Measurements from ENCODE around the gene PCNX2.
A peak's percentile ranks its signal among the peaks of the same experiment; 100 is the strongest.

Gene PCNX2

GRCh38 chr1:233304489-233305102, 9.1 kb upstream of the PCNX2 start:
- peak; percentile 80 for TF ChIP-seq CTCF (IDR thresholded peaks at IDR 0.05; ENCODE audit: low read depth, low read length)
- H3K9me3 ChIP-seq = no peaks in the 10 kb centered on the region
- DNase-seq = no peak

GRCh38 chr1:233300326-233300725, 4.8 kb upstream of the PCNX2 start:
- Histone ChIP-seq H3K9me3 (no peaks in the 10 kb centered on the region), H3K27me3 (no peaks in the 10 kb centered on the region; the same call in 1 of the 2 replicates), H3K4me1 (no peaks in the 10 kb centered on the region), H3K4me3 (ENCODE audit: low read depth, low read length) (no peak overlapping the region), H3K36me3 (no peaks in the 10 kb centered on the region)
- TF ChIP-seq CTCF (IDR thresholded peaks at IDR 0.05; ENCODE audit: low read depth, low read length) = no peak
- no peak for DNase-seq

More at GRCh38 chr1:233304489-233305102, 9.1 kb upstream of the PCNX2 start:
- Histone ChIP-seq H3K4me3 (ENCODE audit: low read depth, low read length) (no peak overlapping the region), H3K27me3 (no peaks in the 10 kb centered on the region), H3K36me3 (no peaks in the 10 kb centered on the region), H3K4me1 (no peaks in the 10 kb centered on the region)

GRCh38 chr1:233299450-233299849, 3.9 kb upstream of the PCNX2 start:
- H3K9me3 ChIP-seq = no peaks in the 10 kb centered on the region
- no peak for DNase-seq
- no peak for TF ChIP-seq CTCF (IDR thresholded peaks at IDR 0.05; ENCODE audit: low read depth, low read length)
- no peaks in the 10 kb centered on the region for H3K36me3 ChIP-seq
- H3K4me1 ChIP-seq = no peaks in the 10 kb centered on the region
- no peaks in the 10 kb centered on the region; the same call in 1 of the 2 replicates for H3K27me3 ChIP-seq
- H3K4me3 ChIP-seq (ENCODE audit: low read depth, low read length) = no peak overlapping the region

GRCh38 chr1:233295975-233296322, 424 bp upstream of the PCNX2 start:
- Histone ChIP-seq H3K4me3 (ENCODE audit: low read depth, low read length) (peak overlapping the region; percentile 84), H3K27me3 (no peaks in the 10 kb centered on the region; the same call in 1 of the 2 replicates), H3K4me1 (no peaks in the 10 kb centered on the region), H3K9me3 (no peaks in the 10 kb centered on the region), H3K36me3 (no peaks in the 10 kb centered on the region)
- no peak for DNase-seq
- no peak for TF ChIP-seq CTCF (IDR thresholded peaks at IDR 0.05; ENCODE audit: low read depth, low read length)

GRCh38 chr1:233294913-233295236, 650 bp downstream of the PCNX2 start:
- DNase-seq = peak; percentile 44
- no peak for TF ChIP-seq CTCF (IDR thresholded peaks at IDR 0.05; ENCODE audit: low read depth, low read length)
- H3K36me3 ChIP-seq = no peaks in the 10 kb centered on the region
- H3K27me3 ChIP-seq = no peaks in the 10 kb centered on the region; the same call in 1 of the 2 replicates
- H3K4me1 ChIP-seq = no peaks in the 10 kb centered on the region
- H3K9me3 ChIP-seq = no peaks in the 10 kb centered on the region
- H3K4me3 ChIP-seq (ENCODE audit: low read depth, low read length) = peak overlapping the region; percentile 84

- Histone ChIP-seq H3K36me3 (no peaks in the 10 kb centered on the region), H3K4me3 (ENCODE audit: low read depth, low read length) (no peak overlapping the region), H3K27me3 (no peaks in the 10 kb centered on the region; the same call in 1 of the 2 replicates), H3K9me3 (no peaks in the 10 kb centered on the region), H3K4me1 (no peaks in the 10 kb centered on the region)
- no peak for TF ChIP-seq CTCF (IDR thresholded peaks at IDR 0.05; ENCODE audit: low read depth, low read length)
- no peak for DNase-seq
Observed at GRCh38 chr1:233293556-233294446, 1.7 kb downstream of the PCNX2 start.
